K562 (cell line): ENCODE measurements around the gene CEMIP2. TPM values are rescaled to one million over a fixed set of nuclear protein-coding genes. Genes with fewer than 3 reads are reported as not detected.

Experiments
- AFF4 ChIP-seq: sonication (generic); formaldehyde crosslinking; IDR thresholded peaks from 2 replicates; pipeline ENCODE4 v1.8.0; 2023; ENCODE audit warnings: mild to moderate bottlenecking, missing genetic modification reagents
- CREB5 ChIP-seq: fragments of 250-450 bp; sonication (Bioruptor Pico); IDR thresholded peaks from 2 replicates; pipeline ENCODE4 v1.5.0; 2020; ENCODE audit warnings: mild to moderate bottlenecking
- GATAD2A ChIP-seq: fragments of 450-650 bp; IDR thresholded peaks from 2 replicates; pipeline ENCODE4 v1.6.1; 2017
- NFXL1 ChIP-seq: fragments of 450-650 bp; formaldehyde crosslinking; IDR thresholded peaks from 2 replicates; pipeline ENCODE4 v1.4.0; 2021; ENCODE audit warnings: mild to moderate bottlenecking
- PATZ1 ChIP-seq: fragments of 250-450 bp; sonication (Bioruptor Pico); IDR thresholded peaks from 2 replicates; pipeline ENCODE4 v1.5.0; 2020; ENCODE audit warnings: mild to moderate bottlenecking, borderline replicate concordance
- PTBP1 ChIP-seq: fragments of 200-400 bp; formaldehyde crosslinking; IDR thresholded peaks from 2 replicates; pipeline ENCODE4 v1.6.1; 2017; ENCODE audit warnings: low read depth, low read length
- PTRF ChIP-seq: fragments of 450-650 bp; IDR thresholded peaks from 2 replicates; pipeline ENCODE4 v1.6.1; 2016; ENCODE audit warnings: mild to moderate bottlenecking, missing genetic modification characterization, missing compliant biosample characterization
- RNF2 ChIP-seq: sonication (generic); IDR thresholded peaks from 2 replicates; pipeline ENCODE4 v1.6.1; 2016
- TCF3 ChIP-seq: sonication (generic); formaldehyde crosslinking; IDR thresholded peaks from 2 replicates; pipeline ENCODE4 v1.4.0; 2020; ENCODE audit warnings: mild to moderate bottlenecking, missing genetic modification reagents
- TFAM ChIP-seq: fragments of 250-450 bp; sonication (Bioruptor Pico); conservative IDR thresholded peaks from 2 replicates; pipeline ENCODE4 v1.5.0; 2021; ENCODE audit warnings: mild to moderate bottlenecking, moderate library complexity
- THAP7 ChIP-seq: fragments of 250-450 bp; sonication (Bioruptor Pico); IDR thresholded peaks from 2 replicates; pipeline ENCODE4 v1.5.0; 2021
- polyA plus RNA-seq, 8 experiments: library from polyadenylated mRNA; depleted of rRNA in 4 of 8; stranded (reverse) in 5 of 8; unstranded in 3 of 8; fragments of >200 nt; fragmentation: Nextera tagmentation in 2 of 8; fragmentation: Illumina TruSeq in 1 of 8; extraction: Ambion mirVana in 2 of 8; extraction: Trizol in 1 of 8; gene quantifications; 2 replicates each; pipeline versions ENCODE4 v1.2.1 to v1.2.3, GENCODE V29; 2011 to 2014; ENCODE audit warnings: inconsistent platforms in 1 of 8, missing spikeins in 1 of 8
- total RNA-seq, 7 experiments: library from RNA; depleted of rRNA in 6 of 7; stranded (reverse); fragments of >200 nt in 6 of 7; fragmentation: Illumina TruSeq in 2 of 7; extraction: Trizol in 2 of 7; gene quantifications; 2 replicates each; pipeline versions ENCODE4 v1.2.1 to v1.2.3, GENCODE V29; 2011 to 2021; ENCODE audit warnings: low replicate concordance in 1 of 7
- TF ChIP-seq, protein P1 (sequence below): fragments of 250-450 bp; sonication (Bioruptor Pico); IDR thresholded peaks from 2 replicates; pipeline ENCODE4 v1.8.0; 2022; ENCODE audit warnings: inconsistent platforms
- TF ChIP-seq, protein P2 (sequence below): fragments of 450-650 bp; IDR thresholded peaks from 2 replicates; pipeline ENCODE4 v1.6.1; 2017; ENCODE audit warnings: antibody characterized with exemption, mild to moderate bottlenecking

CEMIP2 gene
- total and polyA plus RNA-seq, 9 of the 15 experiments (the other 6 are each of a cell fraction or from before 2014, with no cell fraction given), result 5.4 to 29.9 (median 14.2) TPM

DNA sequence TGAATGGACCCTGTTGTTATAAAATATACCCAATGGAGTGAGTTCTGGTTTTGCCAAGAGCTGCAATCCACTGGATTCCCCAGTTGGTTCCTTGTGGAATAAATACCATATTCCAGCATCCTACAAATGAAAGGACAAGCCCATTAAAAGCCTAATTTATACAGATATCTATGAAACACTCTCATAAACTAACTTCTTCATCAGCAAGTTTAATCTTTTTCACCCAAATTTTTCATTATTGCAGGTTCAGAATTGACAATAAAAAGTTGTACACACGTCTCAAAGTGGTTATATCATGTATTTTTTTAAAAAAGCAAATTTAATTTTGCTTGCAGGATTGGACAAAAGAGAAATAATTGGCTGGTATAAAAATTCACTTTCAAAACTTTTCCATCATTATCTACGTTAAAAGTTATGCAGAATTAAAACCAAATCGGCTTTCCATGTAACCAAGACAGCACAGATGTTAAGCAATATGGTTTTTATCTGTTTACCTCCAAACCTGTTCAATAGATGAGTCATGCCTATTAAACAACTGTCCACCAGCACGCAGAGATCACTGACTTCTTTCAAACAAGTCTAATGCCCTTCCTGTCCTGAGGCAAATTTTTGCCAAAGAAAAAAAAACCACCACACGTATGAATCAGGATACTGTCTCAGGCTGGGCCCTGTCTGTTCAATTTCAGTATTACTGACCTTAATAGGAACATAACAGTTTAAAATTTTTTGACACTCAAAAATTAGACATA lies 42.5 kb downstream of the CEMIP2 start (continued):
- TF ChIP-seq, protein P1, sequence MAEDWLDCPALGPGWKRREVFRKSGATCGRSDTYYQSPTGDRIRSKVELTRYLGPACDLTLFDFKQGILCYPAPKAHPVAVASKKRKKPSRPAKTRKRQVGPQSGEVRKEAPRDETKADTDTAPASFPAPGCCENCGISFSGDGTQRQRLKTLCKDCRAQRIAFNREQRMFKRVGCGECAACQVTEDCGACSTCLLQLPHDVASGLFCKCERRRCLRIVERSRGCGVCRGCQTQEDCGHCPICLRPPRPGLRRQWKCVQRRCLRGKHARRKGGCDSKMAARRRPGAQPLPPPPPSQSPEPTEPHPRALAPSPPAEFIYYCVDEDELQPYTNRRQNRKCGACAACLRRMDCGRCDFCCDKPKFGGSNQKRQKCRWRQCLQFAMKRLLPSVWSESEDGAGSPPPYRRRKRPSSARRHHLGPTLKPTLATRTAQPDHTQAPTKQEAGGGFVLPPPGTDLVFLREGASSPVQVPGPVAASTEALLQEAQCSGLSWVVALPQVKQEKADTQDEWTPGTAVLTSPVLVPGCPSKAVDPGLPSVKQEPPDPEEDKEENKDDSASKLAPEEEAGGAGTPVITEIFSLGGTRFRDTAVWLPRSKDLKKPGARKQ, result no peak
- no peak for TF ChIP-seq CREB5 (CRISPR knock-in tag)
- no peak for TF ChIP-seq PATZ1
- TF ChIP-seq GATAD2A, result no peak
- TF ChIP-seq RNF2, result no peak
- 0 out of 2 replicates have a peak, but pooled peaks have one; percentile 20 for TF ChIP-seq TCF3 (CRISPR knock-in tag)
- no peak for TF ChIP-seq TFAM (CRISPR knock-in tag)
- no peak for TF ChIP-seq PTRF
- TF ChIP-seq THAP7 (CRISPR knock-in tag), result no peak
- TF ChIP-seq, protein P2, sequence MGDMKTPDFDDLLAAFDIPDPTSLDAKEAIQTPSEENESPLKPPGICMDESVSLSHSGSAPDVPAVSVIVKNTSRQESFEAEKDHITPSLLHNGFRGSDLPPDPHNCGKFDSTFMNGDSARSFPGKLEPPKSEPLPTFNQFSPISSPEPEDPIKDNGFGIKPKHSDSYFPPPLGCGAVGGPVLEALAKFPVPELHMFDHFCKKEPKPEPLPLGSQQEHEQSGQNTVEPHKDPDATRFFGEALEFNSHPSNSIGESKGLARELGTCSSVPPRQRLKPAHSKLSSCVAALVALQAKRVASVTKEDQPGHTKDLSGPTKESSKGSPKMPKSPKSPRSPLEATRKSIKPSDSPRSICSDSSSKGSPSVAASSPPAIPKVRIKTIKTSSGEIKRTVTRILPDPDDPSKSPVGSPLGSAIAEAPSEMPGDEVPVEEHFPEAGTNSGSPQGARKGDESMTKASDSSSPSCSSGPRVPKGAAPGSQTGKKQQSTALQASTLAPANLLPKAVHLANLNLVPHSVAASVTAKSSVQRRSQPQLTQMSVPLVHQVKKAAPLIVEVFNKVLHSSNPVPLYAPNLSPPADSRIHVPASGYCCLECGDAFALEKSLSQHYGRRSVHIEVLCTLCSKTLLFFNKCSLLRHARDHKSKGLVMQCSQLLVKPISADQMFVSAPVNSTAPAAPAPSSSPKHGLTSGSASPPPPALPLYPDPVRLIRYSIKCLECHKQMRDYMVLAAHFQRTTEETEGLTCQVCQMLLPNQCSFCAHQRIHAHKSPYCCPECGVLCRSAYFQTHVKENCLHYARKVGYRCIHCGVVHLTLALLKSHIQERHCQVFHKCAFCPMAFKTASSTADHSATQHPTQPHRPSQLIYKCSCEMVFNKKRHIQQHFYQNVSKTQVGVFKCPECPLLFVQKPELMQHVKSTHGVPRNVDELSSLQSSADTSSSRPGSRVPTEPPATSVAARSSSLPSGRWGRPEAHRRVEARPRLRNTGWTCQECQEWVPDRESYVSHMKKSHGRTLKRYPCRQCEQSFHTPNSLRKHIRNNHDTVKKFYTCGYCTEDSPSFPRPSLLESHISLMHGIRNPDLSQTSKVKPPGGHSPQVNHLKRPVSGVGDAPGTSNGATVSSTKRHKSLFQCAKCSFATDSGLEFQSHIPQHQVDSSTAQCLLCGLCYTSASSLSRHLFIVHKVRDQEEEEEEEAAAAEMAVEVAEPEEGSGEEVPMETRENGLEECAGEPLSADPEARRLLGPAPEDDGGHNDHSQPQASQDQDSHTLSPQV, result no peak
- TF ChIP-seq PTBP1, result no peak
- TF ChIP-seq NFXL1 (CRISPR knock-in tag), result no peak
- TF ChIP-seq AFF4 (CRISPR knock-in tag), result no peak
